Stimulated activated CD4-positive, alpha-beta T cell treated with anti-CD3 and anti-CD28 coated beads, TNF-alpha, amount 100 ng/mL, for 1 hour (primary cell): Measurements from ENCODE around the gene HCN2.

Experiments used
- DNase-seq, 3 donors: peaks; one replicate each; pipeline ENCODE4 v3.0.0-alpha.2; 2020; ENCODE audit warnings: low read depth in 3 of 3, low spot score in 1 of 3

HCN2 gene

GRCh38 chr19:633786-634639 lies 44.3 kb downstream of the HCN2 start:
- DNase-seq = no peak

GRCh38 chr19:634975-635652 lies 45.4 kb downstream of the HCN2 start:
- no peak for DNase-seq

- DNase-seq = no peak
These were observed 49.2 kb downstream of the HCN2 start for GRCh38 chr19:638906-639252.

- DNase-seq = peak; percentile 93 to 96 (median 95)
These were observed 49.8 kb downstream of the HCN2 start, which contains the start of gene FGF22 for GRCh38 chr19:639253-640160. TSS of gene FGF22 (plus strand) at chr19:639879. CDS start at chr19:639926, 47 bp downstream.

- no peak for DNase-seq
These were observed 50.5 kb downstream of the HCN2 start for GRCh38 chr19:640161-640558.

- DNase-seq = no peak
These were observed 51.0 kb downstream of the HCN2 start for GRCh38 chr19:640606-641189.

- no peak for DNase-seq
These were observed 52.0 kb downstream of the HCN2 start for GRCh38 chr19:641702-642101.

- no peak for DNase-seq
These were observed 53.4 kb downstream of the HCN2 start for GRCh38 chr19:642767-643727.

GRCh38 chr19:643736-644135 lies 54.1 kb downstream of the HCN2 start:
- DNase-seq = no peak

- DNase-seq = no peak
These were observed 54.7 kb downstream of the HCN2 start for GRCh38 chr19:644363-644762.

- DNase-seq = no peak
These were observed 55.1 kb downstream of the HCN2 start for GRCh38 chr19:644789-645188.

- DNase-seq = no peak
These were observed 56.5 kb downstream of the HCN2 start for GRCh38 chr19:645912-646778.

GRCh38 chr19:646779-647565 lies 57.3 kb downstream of the HCN2 start:
- DNase-seq = no peak

GRCh38 chr19:647566-648284 lies 58.0 kb downstream of the HCN2 start:
- no peak for DNase-seq

- DNase-seq = no peak
These were observed 58.6 kb downstream of the HCN2 start for GRCh38 chr19:648305-648704.

- DNase-seq = no peak
These were observed 59.5 kb downstream of the HCN2 start for GRCh38 chr19:648904-649801.

- no peak for DNase-seq
These were observed 60.4 kb downstream of the HCN2 start for GRCh38 chr19:650121-650520.
